ENCODE results near the gene MRPL21. TPM values are rescaled to one million over a fixed set of nuclear protein-coding genes. Genes with fewer than 3 reads are reported as not detected.

MRPL21 gene
- total and polyA plus RNA-seq, 2 of the 8 experiments (the other 6 are each of a cell fraction or from before 2014, with no cell fraction given) = 102 to 107 TPM

DNA sequence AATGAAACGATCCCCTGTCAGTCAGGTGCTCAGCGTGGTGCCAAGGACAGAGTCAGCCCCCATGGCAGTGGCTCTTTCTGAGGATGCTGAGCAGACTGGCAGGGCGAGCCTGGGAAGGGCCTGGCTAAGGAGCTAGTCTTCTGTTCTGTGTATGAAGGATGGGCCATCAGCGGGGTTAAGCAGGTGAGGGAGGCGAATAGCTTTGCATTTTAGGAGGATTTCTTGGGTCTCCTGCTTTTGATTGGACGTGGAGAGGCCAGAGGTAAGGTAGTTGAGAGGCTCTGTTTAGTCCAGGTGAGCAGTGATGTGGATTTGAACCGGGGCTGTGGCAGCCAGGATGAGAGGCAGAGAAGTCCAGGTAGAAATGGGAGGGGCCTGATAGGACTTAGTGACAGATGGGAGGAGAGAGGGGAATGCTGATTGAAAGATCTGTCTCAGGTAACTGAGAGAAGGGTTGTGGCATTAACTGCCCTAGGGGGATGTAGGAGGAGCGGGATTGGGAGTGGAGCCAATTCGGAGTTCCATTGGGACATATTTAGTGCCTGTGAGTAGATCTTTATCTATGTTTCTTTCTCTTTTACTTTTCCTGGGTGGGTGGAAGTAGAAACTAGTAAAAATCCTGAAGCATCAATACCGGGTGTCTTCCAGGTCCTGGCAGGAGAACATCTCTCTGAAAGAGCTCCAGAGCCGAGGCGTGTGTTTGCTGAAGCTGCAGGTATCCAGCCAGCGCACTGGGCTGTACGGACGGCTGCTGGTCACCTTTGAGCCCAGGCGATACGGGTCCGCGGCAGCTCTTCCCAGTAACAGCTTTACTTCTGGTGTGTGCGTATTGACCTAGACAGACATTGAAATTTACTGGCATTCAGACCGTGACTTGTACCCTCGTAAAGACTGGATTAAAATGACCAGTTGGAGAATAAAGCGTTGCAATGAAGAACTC, 2.1 kb upstream of the MRPL21 start (continued):
- TF ChIP-seq RFX5 (IDR thresholded peaks at IDR 0.05; ENCODE audit: borderline replicate concordance, low read depth, low read length) = no peak
- no peak for TF ChIP-seq CHD1 (IDR thresholded peaks at IDR 0.05; ENCODE audit: low read depth, low read length)
- TF ChIP-seq NANOG (IDR thresholded peaks at IDR 0.05; ENCODE audit: insufficient read depth, low read depth, low read length, poor library complexity, severe bottlenecking) = no peak
- TF ChIP-seq KDM1A (IDR thresholded peaks at IDR 0.05; ENCODE audit: borderline replicate concordance, low read length) = no peak
